HepG2 (cell line): ENCODE data around the gene PDLIM7. TPM values are rescaled to one million over a fixed set of nuclear protein-coding genes. Genes with fewer than 3 reads are reported as not detected.

Experiments used
- ATAC-seq: fragments of 200-7000 bp; cut with Tn5 transposase; 3 replicates; pipeline ENCODE4 v1.9.1; 2020; ENCODE audit warnings: mild to moderate bottlenecking, moderate library complexity
- BruUV-seq: library from RNA; stranded (reverse); fragments of 400-500 nt; replicated peaks from 2 replicates; lab custom pipeline; 2021; lab: Mats Ljungman, UMichigan
- CTCF ChIA-PET: fragments of 300-600 bp; formaldehyde crosslinking; extraction: SDS; loops from one replicate; lab custom pipeline; 2021; ENCODE audit warnings: low total read pairs, inconsistent platforms, low intra/inter-chr PET ratio; lab: Yijun Ruan, JAX
- POLR2A ChIA-PET: fragments of 350-600 bp; sonication (Branson Sonifier 250); formaldehyde crosslinking; loops from one replicate; lab custom pipeline; 2020; ENCODE audit warnings: antibody characterized with exemption, inconsistent platforms; lab: Yijun Ruan, JAX
- DNase-seq: peaks from one replicate; pipeline ENCODE4 v3.0.0-alpha.2; 2015; ENCODE audit warnings: low spot score
- FAIRE-seq: peaks from 3 replicates; lab custom pipeline; 2011; peaks lifted over from hg19 to GRCh38; lab: Jason Lieb, UNC
- H2AFZ ChIP-seq: one replicate; pipeline ENCODE4 v1.6.1; 2011; ENCODE audit warnings: low read length, inconsistent platforms
- H3K27ac ChIP-seq: fragments of 300-600 bp; 3 replicates; pipeline ENCODE4 v1.8.0; 2011; ENCODE audit warnings: mixed run types, mild to moderate bottlenecking, mixed read lengths, low read length, inconsistent platforms; ENCODE audit not compliant: insufficient read depth; ENCODE audit errors: extremely low read length
- H3K27me3 ChIP-seq, 2 experiments: fragments of 200-600 bp in 1 of 2; 2 replicates in 1 of 2; 3 replicates in 1 of 2; pipeline versions ENCODE4 v1.6.0 to v1.8.0; 2011; ENCODE audit warnings: low read length in 2 of 2, mild to moderate bottlenecking in 2 of 2, moderate library complexity in 2 of 2, inconsistent platforms in 1 of 2; ENCODE audit not compliant: insufficient read depth in 2 of 2, control insufficient read depth in 1 of 2
- H3K36me3 ChIP-seq, 2 experiments: fragments of 200-600 bp in 1 of 2; replicated peaks in 1 of 2; 2 replicates in 1 of 2; 3 replicates in 1 of 2; pipeline versions ENCODE4 v1.5.1 to v1.8.0; 2011; ENCODE audit warnings: low read length in 2 of 2, inconsistent platforms in 1 of 2; ENCODE audit not compliant: insufficient read depth in 2 of 2, control insufficient read depth in 1 of 2
- H3K4me1 ChIP-seq: 2 replicates; pipeline ENCODE4 v1.5.1; 2012; ENCODE audit warnings: low read length, inconsistent platforms; ENCODE audit not compliant: insufficient read depth
- H3K4me2 ChIP-seq: 2 replicates; pipeline ENCODE4 v1.6.0; 2011; ENCODE audit warnings: low read depth, low read length, inconsistent platforms
- H3K4me3 ChIP-seq, 3 experiments: fragments of 200-600 bp in 1 of 3; sonication (generic), shearing (Covaris generic) in 1 of 3; replicated peaks in 1 of 3; 2 replicates each; pipeline ENCODE4 v1.5.1; 2011 to 2016; ENCODE audit warnings: low read length in 3 of 3, inconsistent platforms in 2 of 3, low read depth in 2 of 3, mild to moderate bottlenecking in 2 of 3, control low read depth in 1 of 3, mixed read lengths in 1 of 3; ENCODE audit not compliant: insufficient read depth in 1 of 3
- H3K79me2 ChIP-seq: one replicate; pipeline ENCODE4 v1.6.1; 2011; ENCODE audit warnings: low read length, inconsistent platforms; ENCODE audit not compliant: insufficient read depth
- H3K9ac ChIP-seq: 2 replicates; pipeline ENCODE4 v1.6.0; 2011; ENCODE audit warnings: mild to moderate bottlenecking, low read depth, low read length, inconsistent platforms; ENCODE audit not compliant: insufficient read depth
- H3K9me3 ChIP-seq: 2 replicates; pipeline ENCODE4 v1.5.1; 2012; ENCODE audit warnings: mild to moderate bottlenecking, low read length
- H4K20me1 ChIP-seq: 2 replicates; pipeline ENCODE4 v1.6.0; 2011; ENCODE audit warnings: inconsistent platforms, mild to moderate bottlenecking, low read length, moderate library complexity; ENCODE audit not compliant: insufficient read depth
- ATF1 ChIP-seq: IDR thresholded peaks from 2 replicates; pipeline ENCODE4 v1.6.1; 2016; ENCODE audit warnings: mild to moderate bottlenecking, control low read depth
- CEBPB ChIP-seq: IDR thresholded peaks from 2 replicates; pipeline ENCODE4 v1.6.1; 2011; ENCODE audit warnings: low read depth, low read length, improper control_type of control experiment, borderline replicate concordance
- MIER2 ChIP-seq: IDR thresholded peaks from 2 replicates; pipeline ENCODE4 v1.6.1; 2016; ENCODE audit warnings: missing biosample characterization, missing genetic modification reagents
- PAX8 ChIP-seq: sonication (generic); formaldehyde crosslinking; IDR thresholded peaks from 2 replicates; pipeline ENCODE4 v1.8.0; 2022; ENCODE audit warnings: mild to moderate bottlenecking, missing genetic modification reagents, borderline replicate concordance
- PBX3 ChIP-seq: sonication (generic); formaldehyde crosslinking; IDR thresholded peaks from 2 replicates; pipeline ENCODE4 v1.8.1; 2023; ENCODE audit warnings: missing genetic modification reagents, inconsistent platforms, borderline replicate concordance
- SP5 ChIP-seq: IDR thresholded peaks from 2 replicates; pipeline ENCODE4 v1.6.1; 2016; ENCODE audit warnings: low read depth, borderline replicate concordance
- SRF ChIP-seq: IDR thresholded peaks from 2 replicates; pipeline ENCODE4 v1.6.1; 2011; ENCODE audit warnings: mild to moderate bottlenecking, low read depth, low read length, moderate library complexity
- ZNF530 ChIP-seq: sonication (generic); formaldehyde crosslinking; IDR thresholded peaks from 2 replicates; pipeline ENCODE4 v1.5.0; 2020; ENCODE audit warnings: low read depth, mild to moderate bottlenecking, missing genetic modification reagents
- ZNF83 ChIP-seq: sonication (generic); formaldehyde crosslinking; IDR thresholded peaks from 2 replicates; pipeline ENCODE4 v1.4.0; 2020; ENCODE audit warnings: missing genetic modification reagents, mild to moderate bottlenecking, borderline replicate concordance
- ZSCAN25 ChIP-seq: sonication (generic); formaldehyde crosslinking; IDR thresholded peaks from 2 replicates; pipeline ENCODE4 v1.8.0; 2022; ENCODE audit warnings: mild to moderate bottlenecking, missing genetic modification reagents
- ZSCAN9 ChIP-seq: IDR thresholded peaks from 2 replicates; pipeline ENCODE4 v1.6.1; 2016; ENCODE audit warnings: borderline replicate concordance
- WGBS: methylation state at CpG from one replicate; pipeline ENCODE4 v1.1.6; 2017; ENCODE audit warnings: low lambda C conversion rate; 5-methylcytosine and 5-hydroxymethylcytosine counted together
- in situ Hi-C: cut with HindIII; loops from 2 replicates; pipeline ENCODE4 v1.10.0; 2017; ENCODE audit warnings: low pct_unique_long_range_greater_than_20kb; ENCODE audit not compliant: extremely low pct_ligation_motif_present
- intact Hi-C: fragments of 100-400 bp; cut with micrococcal nuclease; formaldehyde crosslinking; loops from one replicate; pipeline ENCODE4 v1.10.0; 2022; ENCODE audit not compliant: unreplicated experiment
- polyA plus RNA-seq, 8 experiments: library from polyadenylated mRNA; depleted of rRNA in 3 of 8; stranded (reverse) in 7 of 8; unstranded in 1 of 8; fragments of >200 nt; fragmentation: Illumina TruSeq in 4 of 8; extraction: Trizol in 4 of 8; gene quantifications; 2 replicates each; pipeline versions ENCODE4 v1.2.1 to v1.2.3, GENCODE V29; 2011 to 2016; ENCODE audit warnings: low read depth in 4 of 8, missing spikeins in 1 of 8, mixed read lengths in 1 of 8; ENCODE audit not compliant: insufficient read depth in 1 of 8
- total RNA-seq, 5 experiments: library from RNA; depleted of rRNA; stranded (reverse); fragments of >200 nt; fragmentation: Illumina TruSeq; extraction: Trizol; gene quantifications; 2 replicates each; pipeline ENCODE4 v1.2.3, GENCODE V29; 2016; ENCODE audit warnings: low read depth in 1 of 5
- TF ChIP-seq, protein P1 (sequence below): sonication (generic); formaldehyde crosslinking; IDR thresholded peaks from 2 replicates; pipeline ENCODE4 v1.8.0; 2022; ENCODE audit warnings: mild to moderate bottlenecking, missing genetic modification reagents, moderate library complexity

PDLIM7 gene
- total and polyA plus RNA-seq, 2 of the 13 experiments (the other 11 are each of a cell fraction or from before 2014, with no cell fraction given) = 21.1 to 31.3 TPM

DNA sequence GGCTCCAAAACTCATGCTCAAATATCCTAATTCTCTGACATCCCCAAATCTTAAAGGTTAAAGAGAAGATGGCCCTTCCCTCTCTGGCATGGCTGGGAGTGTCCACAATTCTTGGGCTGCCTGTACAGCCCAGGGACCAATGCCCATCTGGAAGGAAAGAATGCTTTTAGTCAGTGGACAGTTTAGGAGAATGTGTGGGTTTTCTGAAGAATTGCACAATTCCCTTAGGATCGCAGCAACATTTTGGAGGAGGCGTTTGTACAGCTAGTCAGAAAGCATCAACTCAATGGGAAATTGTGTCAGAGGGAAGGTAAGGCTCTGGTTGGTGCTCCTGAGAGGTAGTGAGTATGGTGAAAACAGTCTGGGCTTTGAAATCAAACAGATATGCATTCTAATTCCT, 42.0 kb upstream of the PDLIM7 start:
- H3K27me3 ChIP-seq = no peaks in the 10 kb centered on the region
- ATAC-seq = no peak
- H3K36me3 ChIP-seq = peaks cover 29 to 77% of the 10 kb centered on the region in 2 experiments
- intact Hi-C loops = no loop called here
- FAIRE-seq = no peak
- WGBS = 94% methylated on average over 2 of the region's 2 CpGs
- no peak overlapping the region for H3K27ac ChIP-seq
- no peak overlapping the region for H2AFZ ChIP-seq
- peaks cover 37% of the 10 kb centered on the region for H3K79me2 ChIP-seq
- DNase-seq = no peak
- H3K9ac ChIP-seq = no peak overlapping the region
- in situ Hi-C loops = no loop called here
- H3K4me3 ChIP-seq = no peak overlapping the region
- BruUV-seq = no TSS peak
- no peaks in the 10 kb centered on the region for H3K9me3 ChIP-seq
- no peak overlapping the region for H3K4me2 ChIP-seq
- TF ChIP-seq ZSCAN25 = no peak
- TF ChIP-seq CEBPB = peak; percentile 27; the same call in 1 of the 2 replicates
- peaks cover 9% of the 10 kb centered on the region for H4K20me1 ChIP-seq
- ChIA-PET CTCF (no interaction called here), POLR2A (no interaction called here)
- no peaks in the 10 kb centered on the region for H3K4me1 ChIP-seq

- no peak for FAIRE-seq
- H3K36me3 ChIP-seq = peaks cover 29 to 80% of the 10 kb centered on the region in 2 experiments
- POLR2A ChIA-PET = no interaction called here
Measured at GRCh38 chr5:177538876-177539275, 41.5 kb upstream of the PDLIM7 start.

More at GRCh38 chr5:177538876-177539275, 41.5 kb upstream of the PDLIM7 start:
- WGBS = over 99% methylated on average over 10 of the region's 10 CpGs
- H4K20me1 ChIP-seq = peaks cover 9% of the 10 kb centered on the region
- H3K4me1 ChIP-seq = no peaks in the 10 kb centered on the region
- CTCF ChIA-PET = no interaction called here
- no peak overlapping the region for H2AFZ ChIP-seq
- intact Hi-C loops = no loop called here
- H3K27me3 ChIP-seq = no peaks in the 10 kb centered on the region
- no peak for DNase-seq
- no TSS peak for BruUV-seq
- no peak overlapping the region for H3K9ac ChIP-seq
- H3K27ac ChIP-seq = no peak overlapping the region
- no peak overlapping the region for H3K4me2 ChIP-seq
- ATAC-seq = no peak
- in situ Hi-C loops = no loop called here
- TF ChIP-seq MIER2 (CRISPR knock-in tag) = no peak
- no peak for TF ChIP-seq ZNF530 (CRISPR knock-in tag)
- TF ChIP-seq PBX3 (CRISPR knock-in tag) = no peak
- no peak for TF ChIP-seq SRF
- TF ChIP-seq, protein P1, sequence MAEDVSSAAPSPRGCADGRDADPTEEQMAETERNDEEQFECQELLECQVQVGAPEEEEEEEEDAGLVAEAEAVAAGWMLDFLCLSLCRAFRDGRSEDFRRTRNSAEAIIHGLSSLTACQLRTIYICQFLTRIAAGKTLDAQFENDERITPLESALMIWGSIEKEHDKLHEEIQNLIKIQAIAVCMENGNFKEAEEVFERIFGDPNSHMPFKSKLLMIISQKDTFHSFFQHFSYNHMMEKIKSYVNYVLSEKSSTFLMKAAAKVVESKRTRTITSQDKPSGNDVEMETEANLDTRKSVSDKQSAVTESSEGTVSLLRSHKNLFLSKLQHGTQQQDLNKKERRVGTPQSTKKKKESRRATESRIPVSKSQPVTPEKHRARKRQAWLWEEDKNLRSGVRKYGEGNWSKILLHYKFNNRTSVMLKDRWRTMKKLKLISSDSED (CRISPR knock-in tag) = no peak
- TF ChIP-seq PAX8 (CRISPR knock-in tag) = no peak
- no peak for TF ChIP-seq ZSCAN9
- TF ChIP-seq ATF1 (CRISPR knock-in tag) = no peak
- no peak for TF ChIP-seq ZNF83 (CRISPR knock-in tag)
- TF ChIP-seq SP5 (CRISPR knock-in tag) = no peak
- peaks cover 32% of the 10 kb centered on the region for H3K79me2 ChIP-seq
- H3K4me3 ChIP-seq = no peak overlapping the region
- H3K9me3 ChIP-seq = no peaks in the 10 kb centered on the region
